HepG2 (cell line): ENCODE data around the gene STYXL2. TPM values are rescaled to one million over a fixed set of nuclear protein-coding genes. Genes with fewer than 3 reads are reported as not detected.
A peak's percentile ranks its signal among the peaks of the same experiment; 100 is the strongest.

ENCODE experiments used
- BORCS8-MEF2B ChIP-seq: sonication (generic); formaldehyde crosslinking; IDR thresholded peaks from 2 replicates; pipeline ENCODE4 v1.8.0; 2022; ENCODE audit warnings: mild to moderate bottlenecking, missing genetic modification reagents
- GABPA ChIP-seq, 2 experiments: IDR thresholded peaks; 2 replicates each; pipeline ENCODE4 v1.6.1; 2011 to 2016; ENCODE audit warnings: low read depth in 2 of 2, low read length in 1 of 2, missing biosample characterization in 1 of 2, missing genetic modification characterization in 1 of 2
- GATAD2A ChIP-seq: IDR thresholded peaks from 2 replicates; pipeline ENCODE4 v1.6.1; 2016
- HOXA3 ChIP-seq: sonication (generic); formaldehyde crosslinking; IDR thresholded peaks from 2 replicates; pipeline ENCODE4 v1.5.0; 2020; ENCODE audit warnings: missing genetic modification reagents
- JUND ChIP-seq: sonication (generic); formaldehyde crosslinking; IDR thresholded peaks from 2 replicates; pipeline ENCODE4 v1.8.0; 2022; ENCODE audit warnings: mild to moderate bottlenecking, missing genetic modification reagents
- KAT2B ChIP-seq: fragments of 150-350 bp; IDR thresholded peaks from 2 replicates; pipeline ENCODE4 v1.6.1; 2014; ENCODE audit warnings: low read depth, low read length, borderline replicate concordance
- NR2F1 ChIP-seq, 2 experiments: fragments of 450-650 bp in 1 of 2; formaldehyde crosslinking in 1 of 2; IDR thresholded peaks; 2 replicates each; pipeline versions ENCODE4 v1.5.0 to v1.6.1; 2016 to 2020; ENCODE audit warnings: mild to moderate bottlenecking in 1 of 2, missing compliant biosample characterization in 1 of 2, missing genetic modification reagents in 1 of 2, moderate library complexity in 1 of 2
- POGZ ChIP-seq: sonication (generic); formaldehyde crosslinking; IDR thresholded peaks from 2 replicates; pipeline ENCODE4 v1.4.0; 2020; ENCODE audit warnings: mild to moderate bottlenecking, missing genetic modification reagents
- POLR2AphosphoS5 ChIP-seq: IDR thresholded peaks from 2 replicates; pipeline ENCODE4 v1.6.1; 2012; ENCODE audit warnings: low read depth, low read length
- RNF2 ChIP-seq: fragments of 450-650 bp; conservative IDR thresholded peaks from 2 replicates; pipeline ENCODE4 v1.6.1; 2016; ENCODE audit warnings: low read depth
- SATB2 ChIP-seq: sonication (generic); formaldehyde crosslinking; IDR thresholded peaks from 2 replicates; pipeline ENCODE4 v1.5.0; 2020; ENCODE audit warnings: missing genetic modification reagents
- SP2 ChIP-seq: sonication (generic); formaldehyde crosslinking; IDR thresholded peaks from 2 replicates; pipeline ENCODE4 v1.5.1; 2020; ENCODE audit warnings: mild to moderate bottlenecking, missing genetic modification reagents
- THYN1 ChIP-seq: sonication (generic); formaldehyde crosslinking; IDR thresholded peaks from 2 replicates; pipeline ENCODE4 v1.8.1; 2023; ENCODE audit warnings: low read depth, mild to moderate bottlenecking, moderate library complexity, missing genetic modification reagents, borderline replicate concordance
- YY1 ChIP-seq: IDR thresholded peaks from 2 replicates; pipeline ENCODE4 v1.6.1; 2011; ENCODE audit warnings: low read length, low read depth, moderate library complexity, mild to moderate bottlenecking; ENCODE audit not compliant: insufficient read depth, insufficient replicate concordance
- ZNF234 ChIP-seq: sonication (generic); formaldehyde crosslinking; conservative IDR thresholded peaks from 2 replicates; pipeline ENCODE4 v1.5.1; 2020; ENCODE audit warnings: mild to moderate bottlenecking, missing genetic modification reagents
- ZNF317 ChIP-seq: sonication (generic); formaldehyde crosslinking; IDR thresholded peaks from 2 replicates; pipeline ENCODE4 v1.5.0; 2020; ENCODE audit warnings: mild to moderate bottlenecking, missing genetic modification reagents
- ZNF343 ChIP-seq: sonication (generic); formaldehyde crosslinking; IDR thresholded peaks from 2 replicates; pipeline ENCODE4 v1.4.0; 2020; ENCODE audit warnings: mild to moderate bottlenecking, missing genetic modification reagents
- ZNF549 ChIP-seq: sonication (generic); formaldehyde crosslinking; IDR thresholded peaks from 2 replicates; pipeline ENCODE4 v1.5.0; 2020; ENCODE audit warnings: missing genetic modification reagents
- ZNF589 ChIP-seq: sonication (generic); formaldehyde crosslinking; conservative IDR thresholded peaks from 2 replicates; pipeline ENCODE4 v1.8.0; 2022; ENCODE audit warnings: mild to moderate bottlenecking, moderate library complexity, missing genetic modification reagents
- ZNF768 ChIP-seq: sonication (generic); formaldehyde crosslinking; IDR thresholded peaks from 2 replicates; pipeline ENCODE4 v1.4.0; 2020; ENCODE audit warnings: missing genetic modification reagents
- ZNF83 ChIP-seq: sonication (generic); formaldehyde crosslinking; IDR thresholded peaks from 2 replicates; pipeline ENCODE4 v1.4.0; 2020; ENCODE audit warnings: missing genetic modification reagents, mild to moderate bottlenecking, borderline replicate concordance
- ZSCAN12 ChIP-seq: sonication (generic); formaldehyde crosslinking; IDR thresholded peaks from 2 replicates; pipeline ENCODE4 v1.9.0; 2021; ENCODE audit warnings: mild to moderate bottlenecking, missing genetic modification reagents
- polyA plus RNA-seq, 8 experiments: library from polyadenylated mRNA; depleted of rRNA in 3 of 8; stranded (reverse) in 7 of 8; unstranded in 1 of 8; fragments of >200 nt; fragmentation: Illumina TruSeq in 4 of 8; extraction: Trizol in 4 of 8; gene quantifications; 2 replicates each; pipeline versions ENCODE4 v1.2.1 to v1.2.3, GENCODE V29; 2011 to 2016; ENCODE audit warnings: low read depth in 4 of 8, missing spikeins in 1 of 8, mixed read lengths in 1 of 8; ENCODE audit not compliant: insufficient read depth in 1 of 8
- total RNA-seq, 5 experiments: library from RNA; depleted of rRNA; stranded (reverse); fragments of >200 nt; fragmentation: Illumina TruSeq; extraction: Trizol; gene quantifications; 2 replicates each; pipeline ENCODE4 v1.2.3, GENCODE V29; 2016; ENCODE audit warnings: low read depth in 1 of 5
- TF ChIP-seq, protein P1 (sequence below): IDR thresholded peaks from 2 replicates; pipeline ENCODE4 v1.6.1; 2016; ENCODE audit warnings: low read depth
- TF ChIP-seq, protein P2 (sequence below): sonication (generic); formaldehyde crosslinking; IDR thresholded peaks from 2 replicates; pipeline ENCODE4 v1.5.0; 2020; ENCODE audit warnings: missing genetic modification reagents
- TF ChIP-seq, protein P3 (sequence below): IDR thresholded peaks from 2 replicates; pipeline ENCODE4 v1.6.1; 2016; ENCODE audit warnings: low read depth, missing genetic modification reagents, missing compliant biosample characterization

Gene STYXL2
- total and polyA plus RNA-seq, 2 of the 13 experiments (the other 11 are each of a cell fraction or from before 2014, with no cell fraction given): not detected

DNA sequence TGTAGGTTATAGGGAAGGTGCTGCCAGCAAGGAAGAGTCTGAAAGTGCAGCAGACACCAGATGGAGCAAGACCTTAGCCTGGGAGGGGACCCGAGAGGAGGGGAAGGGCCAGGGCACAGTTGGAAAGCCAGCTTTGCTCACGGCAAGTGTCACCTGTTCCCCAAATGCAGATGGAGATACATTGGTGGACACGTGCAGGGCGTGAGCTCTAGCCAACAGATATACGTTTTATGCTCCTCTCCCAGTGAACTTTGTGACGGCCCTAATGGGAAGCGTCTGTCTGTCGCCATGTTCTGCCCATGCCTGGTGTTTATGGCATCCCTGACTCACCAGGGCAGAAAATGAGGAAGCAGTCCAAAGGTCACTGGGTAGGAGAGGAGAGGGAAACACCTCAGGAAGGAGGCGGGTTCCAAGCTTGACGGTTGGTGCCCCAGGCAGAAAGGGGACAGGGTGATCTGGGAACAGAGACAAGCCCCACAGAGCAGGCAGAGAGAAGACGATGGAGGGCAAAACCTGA, 11.3 kb upstream of the STYXL2 start (continued):
- TF ChIP-seq, protein P1, sequence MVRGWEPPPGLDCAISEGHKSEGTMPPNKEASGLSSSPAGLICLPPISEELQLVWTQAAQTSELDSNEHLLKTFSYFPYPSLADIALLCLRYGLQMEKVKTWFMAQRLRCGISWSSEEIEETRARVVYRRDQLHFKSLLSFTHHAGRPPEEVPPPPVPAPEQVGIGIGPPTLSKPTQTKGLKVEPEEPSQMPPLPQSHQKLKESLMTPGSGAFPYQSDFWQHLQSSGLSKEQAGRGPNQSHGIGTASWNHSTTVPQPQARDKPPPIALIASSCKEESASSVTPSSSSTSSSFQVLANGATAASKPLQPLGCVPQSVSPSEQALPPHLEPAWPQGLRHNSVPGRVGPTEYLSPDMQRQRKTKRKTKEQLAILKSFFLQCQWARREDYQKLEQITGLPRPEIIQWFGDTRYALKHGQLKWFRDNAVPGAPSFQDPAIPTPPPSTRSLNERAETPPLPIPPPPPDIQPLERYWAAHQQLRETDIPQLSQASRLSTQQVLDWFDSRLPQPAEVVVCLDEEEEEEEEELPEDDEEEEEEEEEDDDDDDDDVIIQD (CRISPR knock-in tag): no peak
- no peak for TF ChIP-seq THYN1 (CRISPR knock-in tag)
- no peak for TF ChIP-seq ZNF549
- TF ChIP-seq POLR2AphosphoS5: no peak
- no peak for TF ChIP-seq SP2 (CRISPR knock-in tag)
- TF ChIP-seq ZNF83 (CRISPR knock-in tag): no peak
- TF ChIP-seq HOXA3 (CRISPR knock-in tag): no peak
- TF ChIP-seq, protein P2, sequence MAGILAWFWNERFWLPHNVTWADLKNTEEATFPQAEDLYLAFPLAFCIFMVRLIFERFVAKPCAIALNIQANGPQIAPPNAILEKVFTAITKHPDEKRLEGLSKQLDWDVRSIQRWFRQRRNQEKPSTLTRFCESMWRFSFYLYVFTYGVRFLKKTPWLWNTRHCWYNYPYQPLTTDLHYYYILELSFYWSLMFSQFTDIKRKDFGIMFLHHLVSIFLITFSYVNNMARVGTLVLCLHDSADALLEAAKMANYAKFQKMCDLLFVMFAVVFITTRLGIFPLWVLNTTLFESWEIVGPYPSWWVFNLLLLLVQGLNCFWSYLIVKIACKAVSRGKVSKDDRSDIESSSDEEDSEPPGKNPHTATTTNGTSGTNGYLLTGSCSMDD (CRISPR knock-in tag): no peak
- TF ChIP-seq ZNF343 (CRISPR knock-in tag): no peak
- TF ChIP-seq RNF2: peak; percentile 83
- TF ChIP-seq, protein P3, sequence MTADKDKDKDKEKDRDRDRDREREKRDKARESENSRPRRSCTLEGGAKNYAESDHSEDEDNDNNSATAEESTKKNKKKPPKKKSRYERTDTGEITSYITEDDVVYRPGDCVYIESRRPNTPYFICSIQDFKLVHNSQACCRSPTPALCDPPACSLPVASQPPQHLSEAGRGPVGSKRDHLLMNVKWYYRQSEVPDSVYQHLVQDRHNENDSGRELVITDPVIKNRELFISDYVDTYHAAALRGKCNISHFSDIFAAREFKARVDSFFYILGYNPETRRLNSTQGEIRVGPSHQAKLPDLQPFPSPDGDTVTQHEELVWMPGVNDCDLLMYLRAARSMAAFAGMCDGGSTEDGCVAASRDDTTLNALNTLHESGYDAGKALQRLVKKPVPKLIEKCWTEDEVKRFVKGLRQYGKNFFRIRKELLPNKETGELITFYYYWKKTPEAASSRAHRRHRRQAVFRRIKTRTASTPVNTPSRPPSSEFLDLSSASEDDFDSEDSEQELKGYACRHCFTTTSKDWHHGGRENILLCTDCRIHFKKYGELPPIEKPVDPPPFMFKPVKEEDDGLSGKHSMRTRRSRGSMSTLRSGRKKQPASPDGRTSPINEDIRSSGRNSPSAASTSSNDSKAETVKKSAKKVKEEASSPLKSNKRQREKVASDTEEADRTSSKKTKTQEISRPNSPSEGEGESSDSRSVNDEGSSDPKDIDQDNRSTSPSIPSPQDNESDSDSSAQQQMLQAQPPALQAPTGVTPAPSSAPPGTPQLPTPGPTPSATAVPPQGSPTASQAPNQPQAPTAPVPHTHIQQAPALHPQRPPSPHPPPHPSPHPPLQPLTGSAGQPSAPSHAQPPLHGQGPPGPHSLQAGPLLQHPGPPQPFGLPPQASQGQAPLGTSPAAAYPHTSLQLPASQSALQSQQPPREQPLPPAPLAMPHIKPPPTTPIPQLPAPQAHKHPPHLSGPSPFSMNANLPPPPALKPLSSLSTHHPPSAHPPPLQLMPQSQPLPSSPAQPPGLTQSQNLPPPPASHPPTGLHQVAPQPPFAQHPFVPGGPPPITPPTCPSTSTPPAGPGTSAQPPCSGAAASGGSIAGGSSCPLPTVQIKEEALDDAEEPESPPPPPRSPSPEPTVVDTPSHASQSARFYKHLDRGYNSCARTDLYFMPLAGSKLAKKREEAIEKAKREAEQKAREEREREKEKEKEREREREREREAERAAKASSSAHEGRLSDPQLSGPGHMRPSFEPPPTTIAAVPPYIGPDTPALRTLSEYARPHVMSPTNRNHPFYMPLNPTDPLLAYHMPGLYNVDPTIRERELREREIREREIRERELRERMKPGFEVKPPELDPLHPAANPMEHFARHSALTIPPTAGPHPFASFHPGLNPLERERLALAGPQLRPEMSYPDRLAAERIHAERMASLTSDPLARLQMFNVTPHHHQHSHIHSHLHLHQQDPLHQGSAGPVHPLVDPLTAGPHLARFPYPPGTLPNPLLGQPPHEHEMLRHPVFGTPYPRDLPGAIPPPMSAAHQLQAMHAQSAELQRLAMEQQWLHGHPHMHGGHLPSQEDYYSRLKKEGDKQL: no peak
- no peak for TF ChIP-seq ZNF317
- TF ChIP-seq SATB2: no peak
- no peak for TF ChIP-seq ZSCAN12
- TF ChIP-seq ZNF768 (CRISPR knock-in tag): no peak
- TF ChIP-seq KAT2B: no peak
- TF ChIP-seq JUND (CRISPR knock-in tag): peak; percentile 59; the same call in 1 of the 2 replicates
- no peak for TF ChIP-seq GATAD2A (CRISPR knock-in tag)
- TF ChIP-seq ZNF234 (CRISPR knock-in tag): no peak
- TF ChIP-seq BORCS8-MEF2B (CRISPR knock-in tag): no peak
- no peak for TF ChIP-seq ZNF589
- TF ChIP-seq NR2F1 (CRISPR knock-in tag; IDR thresholded peaks at IDR 0.05): no peak
- peak; percentile 58 for TF ChIP-seq YY1
- no peak for TF ChIP-seq GABPA (IDR thresholded peaks at IDR 0.05; ENCODE audit: low read depth, low read length)
- TF ChIP-seq GABPA (CRISPR knock-in tag; IDR thresholded peaks at IDR 0.05; ENCODE audit: low read depth): peak; percentile 46; the same call in 1 of the 2 replicates
- no peak for TF ChIP-seq POGZ (CRISPR knock-in tag)
